Measurements from ENCODE around the gene DGKQ.
"Not testable (repeated sequence)": the region's sequence is repeated elsewhere in the genome, so short reads cannot be mapped to it uniquely, and the experiment has no call there.

The DGKQ gene

GRCh38 chr4:949656-950055 is 23.7 kb downstream of the DGKQ start:
- no peak for DNase-seq

GRCh38 chr4:948936-949300 is 24.5 kb downstream of the DGKQ start:
- no peak for DNase-seq

- no peak for DNase-seq
Observed at GRCh38 chr4:948101-948935, 25.1 kb downstream of the DGKQ start.

GRCh38 chr4:947491-947971 is 25.8 kb downstream of the DGKQ start:
- DNase-seq: no peak

- DNase-seq: no peak
Observed at GRCh38 chr4:946517-947471, 26.6 kb downstream of the DGKQ start.

- no peak for DNase-seq
Observed at GRCh38 chr4:946103-946450, 27.3 kb downstream of the DGKQ start.

GRCh38 chr4:945274-946102 is 27.9 kb downstream of the DGKQ start:
- no peak for DNase-seq

GRCh38 chr4:939508-939907 is 33.9 kb downstream of the DGKQ start:
- DNase-seq: not testable (repeated sequence)

- DNase-seq: peak; percentile 72
Observed at GRCh38 chr4:932713-933070, 40.7 kb downstream of the DGKQ start.

- peak; percentile 100 for DNase-seq
Observed at GRCh38 chr4:931960-932712, 41.2 kb downstream of the DGKQ start, which contains the start of the genes GAK and TMEM175. GAK (minus strand) TSS chr4:932316; CDS start chr4:932187, 129 bp downstream. TMEM175 (plus strand) TSS chr4:932460; CDS start chr4:947740, 15,280 bp downstream.

GRCh38 chr4:931194-931959 is 42.0 kb downstream of the DGKQ start:
- DNase-seq: peak; percentile 69

- peak; percentile 58 for DNase-seq
Observed at GRCh38 chr4:930827-931193, 42.6 kb downstream of the DGKQ start.

- peak; percentile 63 for DNase-seq
Observed at GRCh38 chr4:930028-930551, 43.3 kb downstream of the DGKQ start.

- no peak for DNase-seq
Observed at GRCh38 chr4:929096-929765, 44.1 kb downstream of the DGKQ start.

- DNase-seq: not testable (repeated sequence)
Observed at GRCh38 chr4:927566-927965, 45.8 kb downstream of the DGKQ start.

- peak; percentile 61 for DNase-seq
Observed at GRCh38 chr4:926538-926937, 46.8 kb downstream of the DGKQ start.

- no peak for DNase-seq
Observed at GRCh38 chr4:925771-926500, 47.4 kb downstream of the DGKQ start.

- DNase-seq: no peak
Observed at GRCh38 chr4:925171-925570, 48.2 kb downstream of the DGKQ start.

All from DMS53 (cell line).